G401.6 (cell line): ENCODE data around the gene DLGAP3.

ENCODE experiments used
- FAIRE-seq: peaks from 2 replicates; lab custom pipeline; 2012; peaks lifted over from hg19 to GRCh38; lab: Jason Lieb, UNC

The DLGAP3 gene

GRCh38 chr1:34865573-34865972 lies 63.9 kb downstream of the DLGAP3 start:
- no peak for FAIRE-seq

DNA sequence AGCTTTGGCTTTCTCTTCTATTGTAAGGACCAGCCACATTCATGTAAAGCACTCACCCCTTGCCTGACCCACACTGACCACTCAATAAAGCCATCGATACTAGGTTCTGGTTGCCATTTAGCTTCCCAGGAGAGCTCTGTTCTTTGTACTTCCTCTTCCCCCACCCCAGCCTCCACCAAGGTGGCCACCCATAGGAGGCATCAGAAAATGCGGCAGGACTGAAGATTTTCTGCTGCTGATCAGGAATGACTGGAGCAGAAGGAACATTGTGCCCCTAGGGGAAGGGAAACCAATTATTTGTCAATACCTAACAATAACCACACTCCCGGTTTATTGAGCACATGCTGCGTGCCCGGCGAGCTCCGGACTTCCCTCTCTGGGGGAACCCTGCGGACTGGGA lies 64.7 kb downstream of the DLGAP3 start:
- no peak for FAIRE-seq

- FAIRE-seq: no peak
These were observed 65.9 kb downstream of the DLGAP3 start for GRCh38 chr1:34863501-34863900.

DNA sequence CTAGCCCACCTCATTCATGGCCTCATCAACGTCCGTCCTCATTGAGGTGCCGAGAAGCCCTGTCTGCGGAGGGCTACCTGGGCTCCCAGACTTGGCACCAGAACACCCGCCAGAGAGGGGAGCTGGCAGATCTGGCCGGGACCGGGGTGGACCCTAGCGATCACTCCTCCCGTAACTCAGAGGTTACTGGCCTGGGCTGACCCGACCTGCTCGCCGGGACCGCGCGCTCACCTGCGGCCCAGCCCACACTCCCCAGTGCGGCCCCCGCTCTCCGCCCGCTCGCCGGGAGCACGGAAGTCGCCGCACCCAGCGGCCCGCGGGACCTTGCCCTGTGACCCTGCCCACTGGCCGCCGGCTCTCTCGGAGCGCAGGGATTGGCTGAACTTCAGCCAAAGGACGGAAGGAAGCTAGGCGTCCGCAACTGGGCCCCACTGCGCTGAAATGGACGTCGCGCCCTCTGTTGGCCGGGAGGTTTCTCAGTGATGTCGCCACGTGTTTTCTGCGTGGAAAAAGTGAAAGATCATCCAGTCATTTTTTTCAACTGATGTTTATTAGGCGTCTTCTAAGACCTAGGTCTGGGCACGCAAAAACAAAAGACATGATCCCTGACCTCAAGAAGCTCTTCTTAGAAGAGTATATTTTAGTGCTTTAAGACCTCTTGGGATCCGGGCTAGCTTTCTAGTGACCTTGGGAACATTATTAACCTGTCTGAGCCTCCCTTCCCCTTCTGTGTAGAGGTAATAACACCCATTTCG lies 69.8 kb downstream of the DLGAP3 start, which contains the start of gene SMIM12:
Gene SMIM12 (minus strand): TSS at position 304 of the 755 bp plus-strand sequence. CDS start 3,772 bp downstream, outside the sequence.
- peak; percentile 95 for FAIRE-seq

GRCh38 chr1:34858901-34859445 lies 70.5 kb downstream of the DLGAP3 start:
- no peak for FAIRE-seq

- FAIRE-seq: no peak
These were observed 72.8 kb downstream of the DLGAP3 start for GRCh38 chr1:34856697-34857096.

DNA sequence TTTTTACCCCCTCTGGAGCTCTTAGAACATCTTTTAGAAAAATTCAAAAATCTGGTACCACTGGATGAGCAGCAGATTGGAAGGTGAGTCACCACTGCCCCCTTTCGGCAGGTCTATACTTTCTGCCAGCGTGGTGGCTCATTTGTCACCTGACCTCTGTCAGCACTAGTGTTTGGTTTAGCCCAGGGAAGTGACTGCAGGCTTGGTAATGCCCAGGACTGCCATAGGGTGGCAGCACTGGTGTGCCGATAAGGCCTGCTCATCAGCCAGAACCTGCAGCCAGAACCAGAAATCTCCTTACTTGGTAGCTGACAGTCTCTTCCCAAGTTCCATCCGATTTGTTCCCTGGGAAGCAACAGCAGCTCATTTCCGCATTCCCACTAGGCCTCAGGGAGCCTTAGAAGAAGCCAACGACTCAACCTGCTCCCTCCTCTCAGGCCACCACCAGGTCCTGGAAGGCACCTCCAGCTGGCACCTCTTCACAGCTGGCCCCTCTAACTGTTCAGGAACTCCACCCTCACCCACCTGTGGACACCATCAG lies 76.7 kb downstream of the DLGAP3 start:
- FAIRE-seq: peak; percentile 96

- FAIRE-seq: no peak
These were observed 77.9 kb downstream of the DLGAP3 start for GRCh38 chr1:34851431-34852105.

GRCh38 chr1:34850382-34850781 lies 79.1 kb downstream of the DLGAP3 start:
- FAIRE-seq: no peak

DNA sequence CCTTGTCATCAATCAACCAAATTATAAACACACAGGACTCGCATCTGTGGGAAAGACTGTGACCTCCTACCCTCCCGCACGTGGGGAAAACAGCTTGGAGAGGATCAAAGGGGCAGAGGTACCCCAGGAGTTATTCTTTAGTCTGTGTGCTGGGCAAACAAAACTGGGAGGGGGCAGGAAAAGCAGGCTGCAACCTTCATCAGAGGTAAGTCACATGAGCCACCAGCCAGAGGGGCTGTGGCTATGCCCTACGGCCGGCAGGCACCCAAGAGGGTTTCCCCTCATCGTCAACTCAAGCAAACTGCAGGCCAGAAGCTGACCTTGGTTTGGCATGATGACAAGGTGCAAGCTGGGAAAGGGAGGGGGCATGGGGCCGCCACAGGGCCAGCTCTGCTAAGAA lies 82.4 kb downstream of the DLGAP3 start:
- no peak for FAIRE-seq

DNA sequence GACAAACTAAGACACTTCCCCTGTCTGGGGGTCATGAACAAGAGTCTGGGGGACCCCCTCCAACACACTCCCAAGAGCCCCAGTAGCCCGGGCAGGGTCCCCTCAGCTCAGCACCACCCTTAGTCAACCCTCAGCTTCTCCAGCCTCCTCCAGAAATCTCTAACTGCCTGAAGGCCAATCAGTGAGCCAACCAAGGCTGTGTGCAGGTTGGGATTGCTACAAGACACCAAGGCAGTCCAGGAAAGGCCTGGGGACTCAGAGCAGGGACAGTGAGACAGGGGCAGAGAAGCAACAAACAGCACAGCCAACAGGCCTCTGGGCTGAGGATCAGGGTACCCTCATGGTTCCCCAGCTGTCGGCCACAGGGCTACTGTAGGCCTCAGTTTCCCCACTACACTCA lies 83.2 kb downstream of the DLGAP3 start:
- FAIRE-seq: no peak

DNA sequence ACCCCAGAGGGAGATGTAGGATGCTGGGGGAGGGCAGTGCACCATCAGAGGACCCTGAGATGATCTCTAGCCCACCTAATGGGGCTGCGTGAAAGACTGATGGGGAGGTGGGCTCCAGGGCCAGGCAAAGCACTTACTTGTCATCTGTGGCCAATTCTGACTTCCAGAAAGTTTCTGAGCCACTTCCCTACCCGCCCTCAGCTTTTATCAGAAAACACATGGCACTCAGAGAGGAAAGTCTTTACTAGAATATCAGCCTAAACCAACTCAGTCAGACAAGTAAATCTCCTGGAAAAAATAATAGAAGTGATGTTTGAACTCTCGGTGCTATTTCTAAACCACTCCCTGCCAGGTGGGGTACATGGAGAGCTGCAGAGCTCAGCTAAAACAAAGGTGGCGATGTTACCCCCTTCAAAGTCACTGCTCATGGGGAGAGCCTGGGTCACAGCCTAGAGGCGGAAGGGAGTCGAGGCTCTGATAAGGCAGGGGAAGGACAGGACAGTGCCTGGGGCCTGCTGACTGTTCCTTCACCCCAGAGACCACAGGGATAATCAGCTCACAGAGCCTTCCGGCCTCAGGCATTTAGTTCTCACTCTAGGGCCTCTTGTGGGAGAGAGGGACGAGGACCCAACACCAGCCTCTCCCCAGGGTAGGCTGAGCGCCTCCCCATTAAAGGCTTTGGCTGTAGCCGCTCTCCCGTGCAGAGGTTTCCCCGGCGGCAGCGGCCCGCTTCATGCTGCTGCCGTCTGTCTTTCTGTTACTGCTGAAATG lies 84.1 kb downstream of the DLGAP3 start:
- FAIRE-seq: no peak

DNA sequence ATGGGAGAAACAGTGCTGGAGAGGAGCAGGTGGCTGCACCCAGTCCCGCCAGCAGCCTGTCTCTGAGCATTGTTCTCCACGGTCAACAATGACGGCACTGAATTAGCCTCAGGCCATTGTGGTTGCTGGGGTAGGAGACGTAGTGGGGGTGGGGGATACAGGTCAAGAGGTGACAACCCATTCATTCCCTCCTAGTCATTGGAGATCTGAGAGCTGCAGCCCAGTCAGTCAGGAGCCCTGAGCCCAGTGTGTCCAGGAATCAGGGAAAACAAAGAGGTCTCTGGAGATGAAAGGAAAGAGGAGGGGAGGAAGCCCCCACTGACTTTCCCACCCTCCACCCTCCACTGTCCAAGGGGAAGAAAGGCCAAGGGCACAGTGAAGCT lies 85.2 kb downstream of the DLGAP3 start:
- FAIRE-seq: no peak

DNA sequence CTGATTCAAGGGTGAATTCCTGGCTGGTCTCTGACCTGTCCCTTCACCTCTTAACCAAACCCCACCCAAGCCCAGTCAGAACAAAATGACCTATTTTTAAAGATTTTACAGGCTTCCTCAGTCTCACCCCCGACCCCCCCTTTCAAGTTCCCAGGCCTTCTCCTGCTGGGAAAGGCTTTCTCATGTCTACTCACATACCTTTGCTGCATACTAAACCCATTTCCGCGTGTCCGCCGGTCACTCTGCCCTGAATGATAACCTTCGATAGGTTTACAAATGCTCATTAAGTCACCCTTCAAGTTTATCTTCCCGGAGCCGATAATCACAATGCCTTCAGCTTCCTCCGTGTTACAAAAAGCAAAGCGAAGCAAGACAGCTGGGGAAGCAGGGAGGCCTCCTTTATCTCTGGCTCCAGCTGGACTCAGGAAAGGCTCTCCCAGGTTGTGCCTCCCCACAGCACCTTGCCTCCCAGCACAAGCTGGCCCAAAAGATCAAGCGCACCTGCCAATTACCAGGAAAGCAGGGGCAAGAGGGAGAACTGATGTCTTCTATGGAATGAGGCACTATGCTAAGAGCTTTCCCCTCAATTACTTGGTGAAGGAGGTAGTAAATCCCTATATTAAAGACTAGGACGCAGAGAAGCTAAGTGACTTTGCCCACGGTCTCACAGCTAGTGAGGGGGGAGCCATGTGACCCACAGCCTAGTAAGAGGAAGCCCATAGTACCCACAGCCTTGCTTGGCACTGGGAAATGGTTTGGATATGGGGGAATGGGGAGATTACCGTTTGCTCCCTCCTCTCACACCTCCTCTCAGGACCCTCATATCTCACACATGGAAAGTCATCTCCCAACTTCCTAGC lies 85.8 kb downstream of the DLGAP3 start:
- no peak for FAIRE-seq

GRCh38 chr1:34842952-34843371 lies 86.5 kb downstream of the DLGAP3 start:
- no peak for FAIRE-seq

DNA sequence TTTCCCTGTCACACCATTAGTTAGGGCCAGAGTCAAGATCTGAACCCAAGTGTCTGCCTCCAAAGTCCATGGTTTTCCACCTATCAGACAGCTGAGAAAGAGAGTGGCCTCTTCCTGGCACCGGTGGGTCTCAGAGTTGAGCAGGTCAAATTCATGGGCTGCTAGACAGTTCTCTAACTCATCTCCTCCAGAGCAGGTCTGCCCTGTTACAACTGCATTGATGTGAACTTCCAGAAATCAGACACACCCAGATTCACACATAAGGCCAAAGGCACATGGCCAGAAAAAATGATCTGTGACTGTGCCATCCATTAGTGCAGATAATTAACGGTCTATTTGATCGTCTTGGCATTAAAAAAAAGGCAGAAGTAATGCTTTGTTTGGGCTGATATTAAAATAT lies 87.4 kb downstream of the DLGAP3 start:
- no peak for FAIRE-seq

- no peak for FAIRE-seq
These were observed 89.0 kb downstream of the DLGAP3 start for GRCh38 chr1:34840426-34840825.

- no peak for FAIRE-seq
These were observed 89.7 kb downstream of the DLGAP3 start for GRCh38 chr1:34839526-34840305.

- FAIRE-seq: no peak
These were observed 95.7 kb downstream of the DLGAP3 start for GRCh38 chr1:34833711-34834110.

- no peak for FAIRE-seq
These were observed 97.7 kb downstream of the DLGAP3 start for GRCh38 chr1:34831721-34832246.
